ENCODE measurements around the gene TMEM87A.
A peak's percentile ranks its signal among the peaks of the same experiment; 100 is the strongest.
"Not testable (repeated sequence)": the region's sequence is repeated elsewhere in the genome, so short reads cannot be mapped to it uniquely, and the experiment has no call there.

TMEM87A gene

GRCh38 chr15:42267286-42267685, 5.9 kb downstream of the TMEM87A start:
- no peak for DNase-seq

DNA sequence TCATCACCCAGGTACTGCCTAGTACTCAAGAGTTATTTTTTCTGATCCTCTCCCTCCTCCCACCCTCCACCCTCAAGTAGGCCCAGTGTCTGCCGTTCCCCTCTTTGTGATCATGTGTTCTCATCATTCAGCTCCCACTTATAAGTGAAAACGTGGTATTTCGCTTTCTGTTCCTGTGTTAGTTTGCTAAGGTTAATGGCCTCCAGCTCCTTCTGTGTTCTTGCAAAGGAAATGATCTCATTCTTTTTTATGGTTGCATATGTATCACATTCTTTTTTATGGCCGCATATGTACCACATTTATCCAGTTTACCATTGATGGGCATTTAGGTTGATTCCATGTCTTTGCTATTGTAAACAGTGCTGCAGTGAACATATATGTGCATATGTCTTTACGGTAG, 8.4 kb downstream of the TMEM87A start:
- DNase-seq: no peak

DNA sequence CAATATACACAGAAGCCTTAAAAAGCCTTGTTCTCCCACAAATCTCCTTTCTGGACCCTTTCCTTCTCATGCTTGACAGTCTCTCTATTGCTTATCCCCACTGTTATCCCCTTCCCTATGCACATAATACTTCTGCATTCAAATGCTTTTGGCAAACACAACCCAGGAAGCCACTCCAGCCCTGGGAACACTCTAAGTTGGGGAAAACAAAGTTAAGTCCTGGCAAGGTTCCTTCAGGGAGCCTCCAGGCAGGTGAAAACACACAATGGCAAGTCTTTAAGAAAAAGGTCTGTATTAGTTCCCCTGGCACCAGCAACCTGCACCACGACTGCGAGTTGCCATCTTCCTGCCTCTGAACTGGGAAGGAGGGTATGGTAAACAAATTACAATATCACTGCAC, 19.9 kb downstream of the TMEM87A start:
- DNase-seq: no peak

DNA sequence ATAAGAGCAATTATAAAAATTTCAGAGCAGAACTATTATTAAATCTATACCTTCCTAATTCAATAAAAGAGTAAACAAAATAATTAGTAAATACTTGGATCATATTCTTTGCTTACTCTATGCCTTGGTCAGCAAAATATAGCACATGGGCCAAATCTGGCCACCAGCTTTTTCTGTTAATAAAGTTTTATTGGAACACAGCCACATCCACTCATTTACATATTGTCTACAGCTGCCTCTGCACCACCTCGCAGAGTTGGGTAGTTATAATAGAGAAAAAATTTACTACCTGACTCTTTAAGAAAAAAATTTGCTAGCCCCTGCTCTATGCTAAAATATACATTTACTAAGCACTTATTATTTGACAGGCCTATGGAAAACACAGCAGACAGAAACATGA, 32.4 kb downstream of the TMEM87A start:
- DNase-seq: no peak

GRCh38 chr15:42239528-42240182, 33.6 kb downstream of the TMEM87A start:
- no peak for DNase-seq

GRCh38 chr15:42233107-42233506, 40.1 kb downstream of the TMEM87A start:
- no peak for DNase-seq

- DNase-seq: no peak
Measured at GRCh38 chr15:42232606-42233005, 40.6 kb downstream of the TMEM87A start.

DNA sequence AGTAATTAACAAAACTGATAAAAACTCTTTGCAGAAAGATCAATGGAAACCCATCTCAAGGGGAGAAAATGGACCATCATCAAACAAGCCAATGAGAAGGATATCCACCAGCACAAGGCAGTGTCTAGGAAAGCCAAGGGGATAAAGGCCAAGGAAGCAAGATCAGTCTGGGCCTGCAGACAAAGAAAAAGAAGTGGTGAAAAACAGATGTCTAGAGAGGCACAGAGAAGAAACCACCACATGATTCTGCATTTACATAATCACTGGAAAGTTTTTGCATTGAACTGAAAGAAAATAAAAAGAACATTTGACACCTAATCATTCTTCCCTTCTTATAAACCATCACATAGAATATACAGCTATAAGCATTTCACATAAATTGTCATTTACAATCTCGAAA, 42.1 kb downstream of the TMEM87A start:
- DNase-seq: no peak

GRCh38 chr15:42228981-42229380, 44.3 kb downstream of the TMEM87A start:
- DNase-seq: not testable (repeated sequence)

DNA sequence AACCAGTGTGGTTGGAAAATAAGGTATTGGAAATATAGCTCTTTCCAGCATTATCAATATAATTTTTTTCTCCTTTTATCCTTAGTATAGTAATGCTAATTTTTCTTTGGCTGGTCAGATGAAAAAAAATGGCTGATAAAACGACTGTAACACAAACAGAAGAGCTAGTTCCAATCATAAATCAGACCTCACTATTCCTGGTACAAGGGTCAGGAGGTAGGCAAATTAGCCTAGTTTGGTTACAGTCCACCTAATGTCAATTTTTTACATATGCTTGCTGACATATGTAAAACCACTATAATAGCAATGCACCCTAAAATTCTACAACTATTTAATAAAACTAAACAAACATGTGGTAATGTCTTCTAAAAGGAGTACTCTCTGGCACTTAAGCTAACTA, 45.2 kb downstream of the TMEM87A start:
- no peak for DNase-seq

DNA sequence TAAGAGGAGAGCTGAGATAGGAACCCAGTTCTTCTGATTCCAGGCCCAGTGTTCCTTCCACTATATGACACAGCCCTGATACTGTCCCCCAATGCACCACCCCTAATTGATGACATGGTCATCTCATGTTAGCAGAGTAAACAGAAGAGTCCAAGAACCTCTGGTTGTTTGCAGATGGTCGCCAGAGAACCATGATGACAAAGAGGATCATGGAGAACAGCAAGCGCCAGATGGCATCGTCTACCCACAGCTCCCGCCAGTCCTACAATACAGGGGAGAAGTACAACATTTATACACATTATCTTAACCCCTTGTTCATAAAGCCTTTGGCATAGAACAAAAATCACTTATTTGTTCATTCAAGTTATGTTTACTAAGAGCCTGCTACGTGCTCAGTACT, 46.6 kb downstream of the TMEM87A start:
- no peak for DNase-seq

GRCh38 chr15:42220216-42220615, 53.0 kb downstream of the TMEM87A start:
- no peak for DNase-seq

DNA sequence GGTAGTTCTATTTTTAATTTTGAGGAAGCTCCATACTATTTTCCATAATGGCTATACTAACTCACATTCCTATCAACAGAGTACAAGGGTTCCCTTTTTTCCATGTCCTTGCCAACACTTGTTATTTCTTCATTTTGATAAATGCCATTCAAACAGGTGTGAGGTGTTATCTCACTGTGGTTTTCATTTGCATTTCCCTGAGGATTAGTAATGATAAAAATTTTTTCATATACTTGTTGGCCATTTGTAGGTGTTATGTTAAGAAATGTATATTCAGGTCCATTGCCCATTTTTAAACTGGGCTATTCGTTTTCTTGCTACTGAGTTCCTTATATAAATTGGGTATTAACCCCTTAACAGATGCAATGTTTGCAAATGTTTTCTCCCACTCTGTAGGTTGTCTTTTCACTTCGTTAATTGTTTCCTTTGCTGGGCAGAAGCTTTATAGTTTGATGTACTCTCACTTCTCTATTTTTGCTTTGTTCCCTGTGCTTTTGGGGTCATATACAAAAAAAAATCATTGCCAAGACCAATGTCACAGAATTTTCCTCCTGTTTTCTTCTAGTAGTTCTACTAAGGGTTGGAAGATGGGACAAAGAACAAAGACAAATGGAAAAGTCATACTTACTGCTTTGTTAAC, 54.2 kb downstream of the TMEM87A start:
- DNase-seq: no peak

DNA sequence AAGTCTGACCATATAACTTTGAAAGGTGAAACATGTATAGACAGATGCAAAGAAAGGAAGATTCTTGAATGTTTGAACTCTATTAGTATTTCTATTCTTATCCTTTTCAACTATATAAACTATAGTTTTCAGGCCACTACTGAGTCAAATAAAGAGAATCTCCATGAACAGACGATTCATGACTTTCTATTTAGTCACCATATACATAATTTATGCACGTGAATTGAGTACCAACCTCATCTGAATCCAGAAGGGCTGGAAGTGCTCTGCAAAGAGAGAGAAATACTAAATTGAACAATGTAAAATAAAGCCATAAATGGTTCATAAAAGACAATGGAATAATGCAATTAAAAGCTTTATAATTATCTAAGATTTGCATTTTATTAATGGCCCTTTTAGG, 55.7 kb downstream of the TMEM87A start:
- DNase-seq: no peak

DNA sequence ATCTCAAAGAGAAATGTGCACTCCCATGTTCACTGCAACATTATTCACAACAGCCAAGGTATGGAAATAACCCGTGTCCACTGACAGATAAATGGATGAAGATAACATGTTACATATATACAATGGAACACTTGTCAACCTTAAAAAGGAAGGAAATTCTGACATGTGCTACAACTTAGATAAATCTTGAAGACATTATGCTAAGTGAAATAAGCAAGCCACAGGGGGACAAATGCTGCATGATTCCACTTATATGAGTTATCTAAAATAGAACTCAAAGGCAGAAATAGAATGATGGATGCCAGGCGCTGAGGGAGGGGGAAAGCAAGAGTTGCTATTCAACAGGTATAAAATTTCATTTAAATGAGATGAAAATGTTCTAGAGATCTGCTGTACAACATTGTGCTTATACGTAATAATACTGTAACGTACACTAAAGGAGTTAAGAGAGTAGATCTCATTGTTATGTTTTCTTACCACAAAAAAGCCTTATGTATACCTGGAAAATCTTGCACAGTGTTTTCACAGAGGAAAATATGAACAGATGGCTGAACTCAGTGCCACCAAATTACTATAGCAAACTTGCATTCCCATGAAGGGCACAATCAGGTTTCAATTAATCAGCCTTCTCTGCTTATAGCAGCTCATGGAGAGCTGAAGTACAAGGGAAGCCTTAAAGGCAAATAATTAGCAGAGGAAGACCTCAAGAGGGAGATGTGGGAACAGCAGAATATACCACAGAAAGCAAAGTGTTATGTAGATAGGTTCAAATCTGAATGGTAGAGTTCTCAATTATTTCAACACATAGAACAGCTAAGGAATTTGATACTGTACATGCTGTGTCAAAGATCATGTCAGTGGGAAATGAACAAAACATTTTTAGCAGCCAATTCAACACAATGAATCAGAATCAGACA, 57.1 kb downstream of the TMEM87A start:
- DNase-seq: no peak

- no peak for DNase-seq
Measured at GRCh38 chr15:42214600-42214999, 58.6 kb downstream of the TMEM87A start.

DNA sequence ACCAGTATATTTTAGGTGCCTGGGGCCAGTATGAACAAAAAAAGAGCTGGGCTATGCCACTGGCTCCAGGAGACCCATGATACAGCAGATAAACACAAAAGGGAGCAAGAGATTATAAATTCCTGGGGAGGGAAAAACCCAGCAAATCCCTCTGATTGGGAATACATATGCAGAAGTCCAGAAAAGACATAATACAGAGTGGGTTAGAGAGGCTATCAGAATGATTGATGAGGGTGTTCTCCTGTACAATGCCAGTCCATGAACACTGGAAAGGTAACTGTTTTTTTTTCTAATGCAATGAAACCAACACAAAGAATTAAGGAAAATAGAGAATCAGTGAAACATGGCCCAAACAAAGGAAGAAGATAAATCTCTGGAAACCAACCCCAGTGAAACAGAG, 59.7 kb downstream of the TMEM87A start:
- DNase-seq: no peak

DNA sequence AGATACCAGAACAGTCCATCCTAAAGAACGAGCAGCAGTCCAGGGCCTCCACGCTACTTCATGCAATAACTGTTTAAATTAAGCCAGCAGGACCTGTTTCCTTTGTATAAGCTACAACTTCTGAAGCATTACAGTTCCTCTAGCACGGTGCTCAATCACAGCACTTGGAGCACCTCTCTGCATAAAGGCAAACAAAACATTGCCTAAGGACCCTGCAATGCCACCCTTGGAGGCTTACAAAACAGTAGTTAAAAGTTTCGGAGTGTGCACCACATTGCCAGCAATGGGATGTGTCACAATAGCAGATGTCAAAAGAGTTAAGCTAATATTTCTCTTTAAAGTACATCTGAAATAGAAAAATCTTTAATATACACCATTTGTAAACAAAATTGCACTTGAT, 62.5 kb downstream of the TMEM87A start:
- no peak for DNase-seq

GRCh38 chr15:42207674-42208579, 65.3 kb downstream of the TMEM87A start, which contains the start of gene VPS39:
Gene VPS39 (minus strand): TSS chr15:42208304. CDS start chr15:42208153, 151 bp downstream.
- peak; percentile 87 for DNase-seq

GRCh38 chr15:42206406-42206805, 66.8 kb downstream of the TMEM87A start:
- no peak for DNase-seq

GRCh38 chr15:42203891-42204290, 69.3 kb downstream of the TMEM87A start:
- DNase-seq: no peak

- no peak for DNase-seq
Measured at GRCh38 chr15:42202653-42203052, 70.6 kb downstream of the TMEM87A start.

DNA sequence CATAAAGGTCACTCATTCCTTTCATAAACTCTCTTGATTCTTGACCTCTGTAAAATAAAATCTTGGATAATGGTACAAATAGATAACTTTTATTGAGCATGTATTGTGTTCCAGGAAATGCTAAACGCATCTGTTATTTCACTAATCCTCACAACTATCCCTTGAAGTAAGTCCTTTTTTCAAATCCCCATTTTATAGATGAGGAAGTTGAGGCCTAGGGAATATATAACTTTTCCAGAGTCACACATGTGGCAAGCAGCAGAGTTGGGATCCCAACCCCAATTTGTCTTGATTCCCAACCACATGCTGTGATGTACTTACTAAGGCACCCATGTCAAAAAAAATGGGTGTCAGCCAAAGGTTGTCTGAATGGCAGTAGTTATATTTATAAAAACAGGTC, 71.4 kb downstream of the TMEM87A start:
- no peak for DNase-seq
